Panc1 (cell line): ENCODE results near the gene IL34. TPM values are rescaled to one million over a fixed set of nuclear protein-coding genes. Genes with fewer than 3 reads are reported as not detected.

Source experiments
- ATAC-seq: fragments of 200-7000 bp; cut with Tn5 transposase; 2 replicates; pipeline ENCODE4 v1.9.1; 2020; ENCODE audit warnings: mild to moderate bottlenecking, moderate library complexity
- BruUV-seq: library from RNA; stranded (reverse); fragments of 400-500 nt; replicated peaks from 2 replicates; lab custom pipeline; 2021; lab: Mats Ljungman, UMichigan
- CTCF ChIA-PET: fragments of 300-600 bp; sonication (Branson Sonifier 250); formaldehyde crosslinking; loops from one replicate; lab custom pipeline; 2022; ENCODE audit warnings: antibody characterized with exemption; lab: Charles Lee
- POLR2A ChIA-PET: fragments of 300-600 bp; sonication (Branson Sonifier 250); formaldehyde crosslinking; loops from one replicate; lab custom pipeline; 2022; ENCODE audit warnings: antibody characterized with exemption; lab: Charles Lee
- DNase-seq: peaks from one replicate; pipeline ENCODE4 v3.0.0-alpha.2; 2010; ENCODE audit warnings: low read depth, low spot score
- H3K27ac ChIP-seq: 2 replicates; pipeline ENCODE4 v1.5.1; 2011; ENCODE audit warnings: mild to moderate bottlenecking, low read length, inconsistent platforms
- H3K27me3 ChIP-seq: fragments of 200-500 bp; sonication (Bioruptor generic); 2 replicates; pipeline ENCODE4 v1.6.0; 2014; ENCODE audit warnings: low read length, inconsistent platforms; ENCODE audit not compliant: control insufficient read depth, insufficient read depth
- H3K36me3 ChIP-seq: fragments of 200-500 bp; sonication (Bioruptor generic); 2 replicates; pipeline ENCODE4 v1.5.1; 2014; ENCODE audit warnings: inconsistent platforms, mild to moderate bottlenecking, low read length, moderate library complexity; ENCODE audit not compliant: control insufficient read depth, insufficient read depth
- H3K4me1 ChIP-seq: 2 replicates; pipeline ENCODE4 v1.5.1; 2011; ENCODE audit warnings: inconsistent platforms, mild to moderate bottlenecking, low read length, moderate library complexity; ENCODE audit not compliant: control insufficient read depth, insufficient read depth
- H3K4me3 ChIP-seq, 2 experiments: 2 replicates each; pipeline ENCODE4 v1.5.1; 2011 to 2012; ENCODE audit warnings: low read depth in 2 of 2, low read length in 2 of 2, mild to moderate bottlenecking in 2 of 2, inconsistent platforms in 1 of 2, moderate library complexity in 1 of 2
- H3K9me3 ChIP-seq: fragments of 200-500 bp; sonication (Bioruptor generic); 2 replicates; pipeline ENCODE4 v1.5.1; 2014; ENCODE audit warnings: low read depth, mild to moderate bottlenecking, inconsistent platforms, low read length, moderate library complexity; ENCODE audit not compliant: control insufficient read depth, insufficient read depth
- CTCF ChIP-seq: fragments of 450-650 bp; IDR thresholded peaks from 2 replicates; pipeline ENCODE4 v1.5.1; 2017; ENCODE audit warnings: mild to moderate bottlenecking
- POLR2AphosphoS5 ChIP-seq: IDR thresholded peaks from 2 replicates; pipeline ENCODE4 v1.6.1; 2012; ENCODE audit warnings: mild to moderate bottlenecking, low read depth, low read length, moderate library complexity
- REST ChIP-seq, 2 experiments: IDR thresholded peaks; 2 replicates each; pipeline ENCODE4 v1.6.1; 2011 to 2012; ENCODE audit warnings: low read depth in 2 of 2, control low read depth in 1 of 2, low read length in 1 of 2, mild to moderate bottlenecking in 1 of 2, moderate library complexity in 1 of 2; ENCODE audit not compliant: insufficient read depth in 1 of 2
- SIN3A ChIP-seq: IDR thresholded peaks from 2 replicates; pipeline ENCODE4 v1.6.1; 2012; ENCODE audit warnings: low read depth, mild to moderate bottlenecking, low read length, moderate library complexity, borderline replicate concordance; ENCODE audit not compliant: insufficient read depth
- TCF7L2 ChIP-seq: IDR thresholded peaks from 2 replicates; pipeline ENCODE4 v1.6.1; 2011; ENCODE audit warnings: mild to moderate bottlenecking, low read depth, low read length, inconsistent platforms
- in situ Hi-C: cut with HindIII; loops from 2 replicates; pipeline ENCODE4 v1.10.0; 2016; ENCODE audit warnings: low sequenced_read_pairs, low pct_unique_long_range_greater_than_20kb
- intact Hi-C: fragments of 100-400 bp; cut with micrococcal nuclease; formaldehyde crosslinking; loops from one replicate; pipeline ENCODE4 v1.10.0; 2022; ENCODE audit not compliant: unreplicated experiment
- total RNA-seq: library from RNA; stranded (reverse); gene quantifications from one replicate; pipeline ENCODE4 v1.2.1, GENCODE V29; 2021; ENCODE audit not compliant: unreplicated experiment

The IL34 gene
- total RNA-seq, 1 experiment from 2014 or later = 5.8 TPM

- no peak for ATAC-seq
- no peak for DNase-seq
- H3K4me3 ChIP-seq = no peak overlapping the region
- no TSS peak for BruUV-seq
- TF ChIP-seq CTCF = no peak
- no peak for TF ChIP-seq SIN3A
- no peak for TF ChIP-seq REST (IDR thresholded peaks at IDR 0.05; ENCODE audit: insufficient read depth in 1 of 2, low read depth in 2 of 2, low read length in 1 of 2)
- TF ChIP-seq POLR2AphosphoS5 = no peak
- TF ChIP-seq TCF7L2 = no peak
- H3K36me3 ChIP-seq = 0 out of 2 replicates have a peak, but pooled peaks cover 2% of the 10 kb centered on the region
- peaks cover 13% of the 10 kb centered on the region for H3K4me1 ChIP-seq
- H3K9me3 ChIP-seq = no peaks in the 10 kb centered on the region
- POLR2A ChIA-PET = no interaction called here
- in situ Hi-C loops = no loop called here
- no peak overlapping the region for H3K27ac ChIP-seq
- H3K27me3 ChIP-seq = no peaks in the 10 kb centered on the region
- intact Hi-C loops = no loop called here
- CTCF ChIA-PET = no interaction called here
Measured at GRCh38 chr16:70677499-70678120, 31.3 kb downstream of the IL34 start.

GRCh38 chr16:70678121-70678897, 31.9 kb downstream of the IL34 start:
- ATAC-seq (no peak), DNase-seq (no peak)
- Histone ChIP-seq H3K27ac (no peak overlapping the region), H3K36me3 (0 out of 2 replicates have a peak, but pooled peaks cover 2% of the 10 kb centered on the region), H3K4me3 (no peak overlapping the region), H3K27me3 (no peaks in the 10 kb centered on the region), H3K4me1 (peaks cover 13% of the 10 kb centered on the region), H3K9me3 (no peaks in the 10 kb centered on the region)
- ChIA-PET CTCF (interaction anchor here (0.5 to 0.6 kb wide), 2 partner anchors 83 to 295 kb away, joined by 3 to 4 read pairs; no protein-coding TSS in a partner anchor), POLR2A (no interaction called here)
- BruUV-seq = no TSS peak
- no peak for TF ChIP-seq SIN3A
- no peak for TF ChIP-seq POLR2AphosphoS5
- TF ChIP-seq CTCF = no peak
- TF ChIP-seq TCF7L2 = no peak
- in situ Hi-C loops (no loop called here), intact Hi-C loops (no loop called here)
